ENCODE results near the gene CHIA.
"Not testable (repeated sequence)": the region's sequence is repeated elsewhere in the genome, so short reads cannot be mapped to it uniquely, and the experiment has no call there.

CHIA gene

GRCh38 chr1:111338849-111339248 lies 48.2 kb downstream of the CHIA start:
- H2AFZ ChIP-seq; H3K4me2 ChIP-seq (ENCODE audit: low read length); H3K27ac ChIP-seq; H3K36me3 ChIP-seq (ENCODE audit: control insufficient read depth, insufficient read depth, low read length); H3K4me1 ChIP-seq; H3K27me3 ChIP-seq (ENCODE audit: control insufficient read depth, insufficient read depth, low read length); H3K9ac ChIP-seq; H3K9me3 ChIP-seq (ENCODE audit: control insufficient read depth, low read length); H3K4me3 ChIP-seq (ENCODE audit: low read depth, low read length); H3K79me2 ChIP-seq: not testable (repeated sequence)

DNA sequence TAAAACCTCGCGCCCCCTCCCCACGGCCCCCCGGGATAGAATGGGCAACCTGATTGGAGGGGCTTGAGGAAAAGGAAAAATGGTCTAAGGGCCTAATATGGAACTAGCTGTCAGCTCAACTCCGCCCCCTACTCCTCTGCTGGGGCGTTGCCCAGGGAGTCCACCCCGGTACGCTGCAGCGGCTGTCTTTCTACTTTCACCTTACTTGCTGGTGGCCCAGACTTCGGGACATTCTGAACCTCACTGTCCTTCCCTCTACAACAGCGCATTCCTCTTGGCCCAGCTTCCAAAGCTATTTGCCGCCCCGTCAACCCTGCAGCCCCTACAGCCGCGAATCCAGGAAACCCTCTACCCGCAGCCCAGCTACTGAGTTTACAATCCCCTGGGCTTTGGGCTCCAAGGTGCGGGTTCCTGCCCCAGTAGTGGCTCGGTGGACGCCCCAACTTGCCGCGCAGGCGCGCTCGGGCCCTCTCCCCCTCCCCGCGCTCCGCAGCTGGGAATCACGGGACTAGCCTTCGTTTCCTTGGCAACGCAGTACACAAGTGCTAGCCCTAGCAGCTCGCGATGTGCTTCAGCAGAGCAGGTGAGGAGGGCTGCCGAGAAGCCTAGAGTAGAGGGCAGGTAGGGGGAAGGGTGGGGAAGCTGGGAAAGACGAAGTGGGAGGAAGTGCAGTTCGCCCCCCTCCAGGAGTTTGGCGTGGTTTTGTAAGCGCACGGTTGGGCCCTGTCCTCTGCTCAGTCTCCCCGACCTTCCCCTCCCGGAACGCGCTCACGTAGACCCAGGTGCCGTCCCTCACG lies 55.6 kb downstream of the CHIA start:
- Histone ChIP-seq H3K4me2 (ENCODE audit: low read length) (peak overlapping the region; percentile 85), H3K36me3 (ENCODE audit: control insufficient read depth, insufficient read depth, low read length) (no peaks in the 10 kb centered on the region), H3K79me2 (no peaks in the 10 kb centered on the region), H3K4me1 (peaks cover 2% of the 10 kb centered on the region), H2AFZ (peak overlapping the region; percentile 83), H3K27me3 (ENCODE audit: control insufficient read depth, insufficient read depth, low read length) (no peaks in the 10 kb centered on the region), H3K9me3 (ENCODE audit: control insufficient read depth, low read length) (no peaks in the 10 kb centered on the region), H3K27ac (peak overlapping the region; percentile 85), H3K9ac (no peak overlapping the region), H3K4me3 (ENCODE audit: low read depth, low read length) (peak overlapping the region; percentile 82)
- peak; percentile 18 for TF ChIP-seq CTCF (IDR thresholded peaks at IDR 0.05)

DNA sequence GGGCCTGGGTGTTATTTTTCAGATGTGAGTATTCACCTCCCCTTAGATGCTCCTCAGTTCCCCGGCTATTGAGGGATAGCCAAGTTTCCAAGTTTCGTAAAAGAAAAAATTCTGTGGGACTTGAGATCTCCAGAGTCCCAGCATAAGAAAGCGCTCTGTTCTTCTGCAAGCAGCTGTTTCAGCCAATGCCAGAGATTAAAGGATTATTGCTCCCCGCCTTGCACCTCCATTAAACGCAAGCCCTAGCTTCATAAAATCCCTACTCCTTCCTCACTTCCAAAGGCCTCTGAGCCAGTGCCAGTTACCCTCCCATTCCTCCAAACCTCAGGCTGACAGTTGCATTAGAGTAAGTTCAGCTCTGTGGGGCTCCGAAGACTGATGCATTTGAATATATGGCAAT lies 56.4 kb downstream of the CHIA start:
- H3K9ac ChIP-seq: no peak overlapping the region
- H3K4me2 ChIP-seq (ENCODE audit: low read length): peak overlapping the region; percentile 85
- H3K4me3 ChIP-seq (ENCODE audit: low read depth, low read length): peak overlapping the region; percentile 82
- H3K36me3 ChIP-seq (ENCODE audit: control insufficient read depth, insufficient read depth, low read length): no peaks in the 10 kb centered on the region
- peak overlapping the region; percentile 83 for H2AFZ ChIP-seq
- H3K9me3 ChIP-seq (ENCODE audit: control insufficient read depth, low read length): no peaks in the 10 kb centered on the region
- no peak for TF ChIP-seq CTCF (IDR thresholded peaks at IDR 0.05)
- peak overlapping the region; percentile 85 for H3K27ac ChIP-seq
- no peaks in the 10 kb centered on the region for H3K79me2 ChIP-seq
- H3K27me3 ChIP-seq (ENCODE audit: control insufficient read depth, insufficient read depth, low read length): no peaks in the 10 kb centered on the region
- H3K4me1 ChIP-seq: peaks cover 2% of the 10 kb centered on the region

GRCh38 chr1:111351700-111352099 lies 61.0 kb downstream of the CHIA start:
- Histone ChIP-seq H3K27me3 (ENCODE audit: control insufficient read depth, insufficient read depth, low read length) (no peaks in the 10 kb centered on the region), H3K9me3 (ENCODE audit: control insufficient read depth, low read length) (no peaks in the 10 kb centered on the region), H3K27ac (no peak overlapping the region), H3K4me3 (ENCODE audit: low read depth, low read length) (no peak overlapping the region), H3K36me3 (ENCODE audit: control insufficient read depth, insufficient read depth, low read length) (no peaks in the 10 kb centered on the region), H3K4me2 (ENCODE audit: low read length) (no peak overlapping the region), H3K4me1 (no peaks in the 10 kb centered on the region), H2AFZ (no peak overlapping the region), H3K79me2 (no peaks in the 10 kb centered on the region), H3K9ac (no peak overlapping the region)
- no peak for TF ChIP-seq CTCF (IDR thresholded peaks at IDR 0.05)

- Histone ChIP-seq H3K27me3 (ENCODE audit: control insufficient read depth, insufficient read depth, low read length) (no peaks in the 10 kb centered on the region), H3K4me2 (ENCODE audit: low read length) (no peak overlapping the region), H2AFZ (no peak overlapping the region), H3K79me2 (no peaks in the 10 kb centered on the region), H3K4me1 (no peaks in the 10 kb centered on the region), H3K27ac (no peak overlapping the region), H3K4me3 (ENCODE audit: low read depth, low read length) (no peak overlapping the region), H3K9ac (no peak overlapping the region), H3K36me3 (ENCODE audit: control insufficient read depth, insufficient read depth, low read length) (no peaks in the 10 kb centered on the region), H3K9me3 (ENCODE audit: control insufficient read depth, low read length) (no peaks in the 10 kb centered on the region)
- TF ChIP-seq CTCF (IDR thresholded peaks at IDR 0.05): no peak
Observed at GRCh38 chr1:111354584-111354983, 63.9 kb downstream of the CHIA start.

Measured in parathyroid adenoma (tissue), 2 donors.